Esophagus muscularis mucosa (tissue), 4 donors: ENCODE results near the gene LBX1. TPM values are rescaled to one million over a fixed set of nuclear protein-coding genes. Genes with fewer than 3 reads are reported as not detected.

Experiments
- DNase-seq: peaks from one replicate; pipeline ENCODE4 v3.0.0-alpha.2; 2017; ENCODE audit errors: extremely low spot score
- H3K27ac ChIP-seq, 4 donors: fragments of 200-600 bp; sonication (generic); replicated peaks in 1 of 4; 1 replicate in 3 of 4; 2 replicates in 1 of 4; pipeline ENCODE4 v1.5.1; 2016 to 2019; ENCODE audit warnings: mild to moderate bottlenecking in 1 of 4
- H3K27me3 ChIP-seq, 4 donors: fragments of 200-600 bp; sonication (generic); one replicate each; pipeline versions ENCODE4 v1.5.1 to v1.6.0; 2016 to 2019
- H3K36me3 ChIP-seq, 4 donors: fragments of 200-600 bp; sonication (generic); one replicate each; pipeline ENCODE4 v1.5.1; 2016 to 2019
- H3K4me1 ChIP-seq, 4 donors: fragments of 200-600 bp; sonication (generic); one replicate each; pipeline ENCODE4 v1.5.1; 2016 to 2019
- H3K4me3 ChIP-seq, 4 donors: fragments of 200-600 bp; sonication (generic); 1 replicate in 2 of 4; 2 replicates in 2 of 4; pipeline ENCODE4 v1.5.1; 2016 to 2019; ENCODE audit warnings: mild to moderate bottlenecking in 4 of 4, moderate library complexity in 1 of 4
- H3K9me3 ChIP-seq, 4 donors: fragments of 200-600 bp; sonication (generic); 1 replicate in 3 of 4; 2 replicates in 1 of 4; pipeline ENCODE4 v1.5.1; 2016 to 2019
- EP300 ChIP-seq: sonication (generic); formaldehyde crosslinking; IDR thresholded peaks from one replicate; pipeline ENCODE4 v1.6.1; 2017; ENCODE audit warnings: antibody characterized with exemption
- POLR2A ChIP-seq: fragments of 450-650 bp; IDR thresholded peaks from one replicate; pipeline ENCODE4 v1.6.1; 2017; ENCODE audit warnings: antibody characterized with exemption, moderate library complexity, mild to moderate bottlenecking, low read depth
- POLR2AphosphoS5 ChIP-seq, 2 donors: sonication (generic); formaldehyde crosslinking; IDR thresholded peaks; one replicate each; pipeline ENCODE4 v1.6.1; 2017; ENCODE audit warnings: antibody characterized with exemption in 2 of 2
- WGBS: methylation state at CpG from one replicate; pipeline ENCODE4 v1.1.5; 2018; 5-methylcytosine and 5-hydroxymethylcytosine counted together
- intact Hi-C: fragments of 100-400 bp; cut with DNase I; formaldehyde crosslinking; loops from one replicate; pipeline ENCODE4 v1.15.1; 2023
- total RNA-seq, 4 donors: library from RNA; depleted of rRNA; stranded (reverse); fragments of >200 nt; gene quantifications; one replicate each; pipeline versions ENCODE4 v1.1.0 to v1.2.1, GENCODE V29; 2016
- TF ChIP-seq, protein P1 (sequence below), 3 experiments: fragments of 200-600 bp in 2 of 3; fragments of 450-650 bp in 1 of 3; sonication (generic) in 2 of 3; IDR thresholded peaks; one replicate each; pipeline ENCODE4 v1.5.1; 2017 to 2019; ENCODE audit warnings: antibody characterized with exemption in 3 of 3, mild to moderate bottlenecking in 2 of 3, moderate library complexity in 1 of 3

Gene LBX1
- total RNA-seq, 4 donors from 2014 or later = not detected

DNA sequence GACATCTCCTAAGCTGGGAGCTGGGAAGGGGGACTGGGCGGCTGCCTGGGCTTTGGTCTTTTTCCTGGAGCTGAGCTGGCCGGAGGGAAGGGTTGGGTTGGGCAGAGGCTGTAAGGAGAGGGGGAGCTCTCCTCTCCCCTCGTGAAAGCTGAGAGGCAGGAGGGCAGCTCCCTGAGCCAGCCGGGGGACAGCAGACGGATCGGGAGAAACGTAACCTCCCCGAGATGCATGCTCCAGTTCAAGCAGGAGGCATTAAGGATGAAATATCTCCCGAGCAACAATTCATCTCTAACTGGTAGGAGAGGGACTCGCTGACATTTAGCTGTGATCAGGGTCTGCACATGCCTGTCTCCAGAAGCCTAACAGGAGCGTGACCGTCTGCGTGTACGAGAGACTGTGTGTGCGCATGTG, 19.9 kb upstream of the LBX1 start:
- Histone ChIP-seq H3K27ac (no peak overlapping the region), H3K9me3 (no peaks in the 10 kb centered on the region), H3K4me1 (peaks cover 0 to 6% (median 5%) of the 10 kb centered on the region in 4 donors), H3K4me3 (no peak overlapping the region), H3K27me3 (peaks cover 0 to 65% (median 0%) of the 10 kb centered on the region in 4 donors), H3K36me3 (no peaks in the 10 kb centered on the region)
- TF ChIP-seq EP300 = no peak
- TF ChIP-seq POLR2A = no peak
- TF ChIP-seq, protein P1, sequence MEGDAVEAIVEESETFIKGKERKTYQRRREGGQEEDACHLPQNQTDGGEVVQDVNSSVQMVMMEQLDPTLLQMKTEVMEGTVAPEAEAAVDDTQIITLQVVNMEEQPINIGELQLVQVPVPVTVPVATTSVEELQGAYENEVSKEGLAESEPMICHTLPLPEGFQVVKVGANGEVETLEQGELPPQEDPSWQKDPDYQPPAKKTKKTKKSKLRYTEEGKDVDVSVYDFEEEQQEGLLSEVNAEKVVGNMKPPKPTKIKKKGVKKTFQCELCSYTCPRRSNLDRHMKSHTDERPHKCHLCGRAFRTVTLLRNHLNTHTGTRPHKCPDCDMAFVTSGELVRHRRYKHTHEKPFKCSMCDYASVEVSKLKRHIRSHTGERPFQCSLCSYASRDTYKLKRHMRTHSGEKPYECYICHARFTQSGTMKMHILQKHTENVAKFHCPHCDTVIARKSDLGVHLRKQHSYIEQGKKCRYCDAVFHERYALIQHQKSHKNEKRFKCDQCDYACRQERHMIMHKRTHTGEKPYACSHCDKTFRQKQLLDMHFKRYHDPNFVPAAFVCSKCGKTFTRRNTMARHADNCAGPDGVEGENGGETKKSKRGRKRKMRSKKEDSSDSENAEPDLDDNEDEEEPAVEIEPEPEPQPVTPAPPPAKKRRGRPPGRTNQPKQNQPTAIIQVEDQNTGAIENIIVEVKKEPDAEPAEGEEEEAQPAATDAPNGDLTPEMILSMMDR (IDR thresholded peaks at IDR 0.05) = no peak
- TF ChIP-seq POLR2AphosphoS5 (IDR thresholded peaks at IDR 0.05) = no peak
- 55% methylated on average over 10 of the region's 15 CpGs for WGBS
- DNase-seq = no peak
- intact Hi-C loops = no loop called here

DNA sequence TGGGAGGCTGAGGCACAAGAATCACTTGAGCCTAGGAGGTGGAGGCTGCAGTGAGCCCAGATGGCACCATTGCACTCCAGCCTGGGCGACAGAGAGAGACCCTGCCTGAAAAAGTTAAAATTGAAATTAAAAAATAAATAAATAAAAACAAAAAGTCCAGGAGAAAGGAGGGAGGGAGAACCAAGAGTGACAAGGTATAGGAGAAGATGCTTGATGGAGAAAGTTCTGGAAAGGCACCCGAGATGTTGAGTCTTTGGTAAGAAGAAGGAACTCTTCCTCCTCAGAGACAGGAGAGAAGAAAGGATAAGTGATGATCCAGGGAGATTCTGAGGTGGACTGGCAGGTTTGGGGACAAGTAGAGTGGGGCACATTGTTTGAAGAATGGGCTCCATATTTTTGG, 17.4 kb upstream of the LBX1 start:
- 91% methylated on average over 2 of the region's 2 CpGs for WGBS
- intact Hi-C loops = no loop called here
- Histone ChIP-seq H3K27ac (no peak overlapping the region), H3K27me3 (peaks cover 0 to 48% (median 0%) of the 10 kb centered on the region in 4 donors), H3K9me3 (no peaks in the 10 kb centered on the region), H3K4me1 (peaks cover 0 to 10% (median 7%) of the 10 kb centered on the region in 4 donors), H3K36me3 (no peaks in the 10 kb centered on the region), H3K4me3 (no peak overlapping the region)
- DNase-seq = no peak
- TF ChIP-seq POLR2AphosphoS5 (IDR thresholded peaks at IDR 0.05) (no peak), POLR2A (no peak), EP300 (no peak)
- TF ChIP-seq, protein P1 (IDR thresholded peaks at IDR 0.05) = no peak

DNA sequence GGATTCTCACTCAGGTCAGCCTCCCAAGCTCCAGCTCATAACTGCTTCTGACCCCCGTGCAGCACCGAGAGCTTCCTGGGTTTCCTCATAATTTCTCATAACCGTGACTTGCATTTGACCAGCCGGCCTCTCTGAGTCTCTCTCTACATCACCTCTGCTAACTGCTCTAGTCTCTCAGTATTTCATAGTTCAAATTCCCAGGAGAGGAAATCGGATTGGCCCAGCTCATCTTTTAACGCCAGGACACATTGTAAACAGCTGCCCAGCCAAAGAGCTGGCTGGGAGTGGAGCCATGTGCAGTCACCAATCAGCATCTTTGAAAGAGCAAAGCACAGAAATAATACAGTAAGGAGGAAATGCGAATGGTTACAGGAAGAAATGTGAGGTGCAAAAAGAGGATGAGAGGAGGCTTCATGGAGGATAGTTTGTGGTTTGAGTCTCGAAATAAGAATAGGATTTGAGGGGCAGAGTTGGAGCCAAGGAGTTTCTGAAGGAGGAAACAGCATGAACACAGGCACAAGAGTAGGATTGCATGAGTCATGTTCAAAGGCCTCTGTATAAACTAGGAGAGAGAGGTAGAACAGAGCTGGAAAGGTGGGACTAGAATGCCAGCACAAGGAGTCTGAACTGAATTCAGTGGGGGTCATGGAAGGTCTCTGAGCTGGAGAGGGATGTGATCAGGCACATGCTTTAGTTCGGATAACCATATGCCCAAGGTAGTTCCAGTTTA, 15.2 kb upstream of the LBX1 start:
- no peaks in the 10 kb centered on the region for H3K36me3 ChIP-seq
- H3K9me3 ChIP-seq = no peaks in the 10 kb centered on the region
- intact Hi-C loops = no loop called here
- peaks cover 0 to 48% (median 2%) of the 10 kb centered on the region in 4 donors for H3K27me3 ChIP-seq
- no peak overlapping the region for H3K27ac ChIP-seq
- no peak for DNase-seq
- peaks cover 0 to 10% (median 7%) of the 10 kb centered on the region in 4 donors for H3K4me1 ChIP-seq
- 30% methylated on average over 9 of the region's 9 CpGs for WGBS
- TF ChIP-seq POLR2AphosphoS5 (IDR thresholded peaks at IDR 0.05) (no peak), EP300 (no peak), POLR2A (no peak)
- TF ChIP-seq, protein P1 (IDR thresholded peaks at IDR 0.05) = no peak
- H3K4me3 ChIP-seq = no peak overlapping the region

DNA sequence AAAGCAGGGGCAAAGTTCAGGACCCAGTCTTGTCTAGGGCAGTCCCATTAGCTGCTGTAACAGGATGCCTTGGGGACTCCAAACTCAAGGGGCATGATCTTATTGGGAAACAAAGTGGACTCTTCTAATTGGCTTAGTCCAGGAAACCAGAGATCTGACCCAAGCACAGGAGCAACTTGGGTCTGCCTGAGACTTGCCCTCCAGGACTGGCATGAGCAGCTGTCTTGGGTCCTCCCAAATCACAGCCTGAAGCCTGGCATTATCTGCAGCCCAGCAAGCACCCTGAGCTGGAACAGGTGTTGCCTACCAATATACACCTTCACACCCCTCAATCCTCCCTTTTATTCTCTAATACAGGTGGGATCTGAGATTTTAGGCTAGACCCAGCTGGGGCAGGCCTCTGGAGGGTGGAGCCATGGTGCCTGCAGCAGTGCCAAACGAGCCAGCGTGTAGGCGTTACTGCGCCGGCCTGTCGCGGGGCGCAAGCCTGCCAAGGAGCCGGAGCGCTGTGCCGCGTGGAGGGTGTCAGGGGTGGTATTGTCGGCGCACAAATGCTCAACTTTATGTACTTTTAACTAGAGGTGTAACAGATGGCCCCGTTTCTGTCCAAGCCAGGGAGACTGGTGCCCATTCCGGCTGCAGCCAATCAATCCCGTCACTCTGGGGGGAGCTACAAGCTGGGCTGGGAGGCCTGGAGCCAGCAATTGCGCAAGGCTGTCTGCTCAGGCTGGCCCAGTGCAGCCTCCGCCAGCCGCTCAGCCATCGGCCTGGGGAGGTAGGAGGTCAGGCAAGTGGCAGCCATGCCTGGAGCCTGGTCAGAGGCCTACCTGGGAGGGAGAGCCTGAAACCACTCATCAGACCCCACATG, 12.8 kb upstream of the LBX1 start:
- Histone ChIP-seq H3K36me3 (no peaks in the 10 kb centered on the region), H3K4me3 (no peak overlapping the region), H3K9me3 (peaks cover 0 to 5% (median 0%) of the 10 kb centered on the region in 4 donors), H3K4me1 (peaks cover 0 to 15% (median 12%) of the 10 kb centered on the region in 4 donors), H3K27me3 (peaks cover 8 to 57% (median 25%) of the 10 kb centered on the region in 4 donors), H3K27ac (no peak overlapping the region)
- intact Hi-C loops = no loop called here
- DNase-seq = no peak
- WGBS = 92% methylated on average over 20 of the region's 21 CpGs
- TF ChIP-seq POLR2AphosphoS5 (IDR thresholded peaks at IDR 0.05) (no peak), EP300 (no peak), POLR2A (no peak)
- TF ChIP-seq, protein P1 (IDR thresholded peaks at IDR 0.05) = no peak
